GM18520 (cell line): ENCODE data around the gene FMN2.

Experiments
- ATAC-seq: cut with Tn5 transposase; IDR thresholded peaks from one replicate; pipeline ENCODE4 v1.9.1; 2021; ENCODE audit not compliant: unreplicated experiment

The FMN2 gene

DNA sequence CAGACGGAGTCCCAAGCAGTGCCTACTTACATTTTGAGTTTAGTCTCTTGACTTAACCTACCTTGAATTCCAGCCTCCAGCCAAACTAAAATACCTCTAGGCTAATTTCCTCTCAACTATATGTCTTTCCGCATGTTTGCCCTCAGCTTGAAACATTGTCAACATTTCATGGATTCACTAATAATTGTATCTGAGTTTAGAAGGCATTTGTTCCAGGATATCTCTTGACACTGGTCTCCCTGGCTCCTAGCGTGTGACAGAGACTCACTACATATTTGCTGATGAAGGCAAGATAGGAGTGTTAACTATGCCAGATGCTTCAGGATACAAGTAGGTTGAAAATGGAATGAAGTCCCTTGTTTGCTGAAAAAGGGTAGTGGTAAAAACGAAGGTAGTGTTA is 384.1 kb downstream of the FMN2 start:
- ATAC-seq, result no peak

DNA sequence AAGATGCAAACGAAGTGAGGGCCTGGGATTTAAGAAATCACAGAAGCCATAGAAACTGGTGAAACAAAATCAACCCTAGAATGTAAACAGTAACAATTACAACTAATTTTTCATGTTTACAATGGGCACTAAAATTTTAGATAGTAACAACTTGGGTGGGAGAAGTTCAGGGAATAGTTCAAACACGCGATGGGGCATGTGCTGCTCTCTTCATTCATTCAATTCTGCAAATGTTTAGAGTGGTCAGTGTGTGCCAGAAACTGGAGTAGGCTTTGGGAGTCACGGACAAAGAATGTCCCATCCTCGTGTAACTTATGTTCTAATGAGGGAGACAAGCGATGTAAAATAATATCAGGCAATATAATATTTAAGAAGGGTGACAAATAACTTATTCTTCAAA is 386.9 kb downstream of the FMN2 start:
- ATAC-seq, result no peak

DNA sequence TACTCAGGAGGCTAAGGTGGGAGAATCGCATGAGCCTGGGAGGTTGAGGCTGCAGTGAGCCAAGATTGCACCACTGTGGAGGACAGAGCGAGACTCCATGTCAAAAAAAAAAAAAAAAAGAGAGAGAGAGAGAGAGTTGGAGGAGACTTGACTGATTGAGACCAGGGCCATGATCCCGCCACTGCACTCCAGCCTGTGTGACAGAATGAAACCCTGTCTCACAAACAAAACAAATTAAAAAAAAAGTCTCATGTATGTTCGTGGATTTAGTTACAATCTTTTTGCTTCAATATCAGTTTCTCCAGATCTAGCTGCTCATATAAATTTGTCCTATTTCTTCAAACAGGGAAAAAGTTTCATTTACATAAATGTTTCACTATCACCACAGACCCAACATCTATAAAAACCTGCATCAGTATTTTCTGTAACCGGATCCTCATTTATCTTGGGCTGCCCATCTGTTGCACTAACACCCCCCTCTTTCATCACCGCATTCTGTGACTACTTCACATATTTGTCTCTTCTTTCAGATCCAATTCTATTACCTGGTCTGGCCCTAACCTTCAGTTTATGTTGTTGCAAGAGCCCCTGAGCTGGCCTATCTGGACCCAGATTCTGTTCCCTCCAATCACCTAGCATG is 393.2 kb downstream of the FMN2 start:
- ATAC-seq, result no peak

DNA sequence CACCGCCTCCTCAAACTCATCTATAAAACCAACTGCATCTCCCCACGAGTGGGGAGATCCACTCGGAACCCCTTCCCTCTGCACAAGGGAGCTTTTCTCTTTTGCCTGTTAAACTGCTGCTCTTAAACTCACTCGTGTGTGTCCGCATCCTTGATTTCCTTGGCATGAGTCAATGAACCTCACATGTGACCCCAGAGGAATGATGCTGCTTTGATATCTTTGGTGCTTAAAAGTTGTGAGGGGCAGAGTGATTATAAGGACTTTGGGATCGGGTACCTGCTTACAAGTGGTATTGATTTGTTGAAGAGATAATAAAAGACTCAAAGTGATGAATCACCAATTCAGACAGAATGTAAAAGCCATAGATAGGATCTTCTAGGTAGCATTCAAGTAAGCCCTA is 394.9 kb downstream of the FMN2 start:
- no peak for ATAC-seq

DNA sequence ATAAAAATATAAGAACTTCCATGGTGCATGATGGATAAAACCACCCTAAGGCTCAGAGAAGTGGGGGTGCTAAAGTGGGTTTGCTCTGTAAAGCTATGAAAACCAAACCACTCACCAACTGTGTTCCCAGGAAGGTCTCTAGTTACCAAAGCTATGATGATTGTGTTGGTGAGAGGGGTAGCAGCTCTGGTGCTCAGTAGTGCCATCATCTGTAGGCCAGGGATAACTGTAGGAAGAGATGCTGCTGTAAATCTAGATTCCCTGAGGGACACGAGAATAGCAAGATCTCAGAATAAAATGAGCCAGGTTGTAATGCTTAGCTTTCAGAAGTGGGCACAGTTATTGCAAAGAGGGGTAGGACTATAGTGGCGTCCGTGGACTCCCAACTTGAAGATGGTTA is 395.8 kb downstream of the FMN2 start:
- no peak for ATAC-seq

DNA sequence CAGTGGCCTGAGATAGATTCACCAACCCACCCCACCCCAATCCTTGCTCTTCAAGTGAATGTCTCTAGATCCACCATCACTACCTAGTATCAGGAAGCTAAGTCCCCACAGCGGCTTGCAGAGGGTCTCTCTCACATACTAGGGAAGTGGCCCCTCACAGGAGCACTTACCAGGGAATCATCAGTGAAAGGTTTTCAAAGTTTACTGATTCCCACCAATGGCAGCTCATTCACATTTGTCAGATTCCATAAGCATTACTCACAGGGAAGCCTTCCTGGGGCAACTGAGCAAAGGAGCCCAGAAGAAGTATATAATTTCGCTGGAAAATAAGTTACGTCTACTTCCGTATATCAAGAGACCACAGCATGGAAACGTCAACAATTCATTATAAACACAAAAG is 399.5 kb downstream of the FMN2 start:
- ATAC-seq, result no peak

DNA sequence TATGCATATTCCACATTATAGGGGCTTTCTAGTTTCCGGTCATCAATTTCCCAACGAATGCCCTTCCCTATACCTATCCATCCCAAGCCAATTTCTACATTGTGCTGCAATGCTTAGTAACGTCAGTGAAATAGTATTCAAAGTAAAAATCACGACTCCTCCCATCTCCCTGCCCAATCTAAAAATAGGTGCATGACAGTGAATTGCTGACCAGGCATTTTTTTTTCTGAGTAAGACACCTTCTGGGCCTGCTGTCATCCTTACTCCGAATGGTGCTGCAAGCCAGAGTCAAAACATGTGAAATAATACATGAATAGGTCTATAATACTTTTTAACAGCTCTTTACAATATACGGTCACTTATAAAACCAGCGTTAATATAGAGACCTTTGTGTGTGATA is 400.1 kb downstream of the FMN2 start:
- ATAC-seq, result no peak

DNA sequence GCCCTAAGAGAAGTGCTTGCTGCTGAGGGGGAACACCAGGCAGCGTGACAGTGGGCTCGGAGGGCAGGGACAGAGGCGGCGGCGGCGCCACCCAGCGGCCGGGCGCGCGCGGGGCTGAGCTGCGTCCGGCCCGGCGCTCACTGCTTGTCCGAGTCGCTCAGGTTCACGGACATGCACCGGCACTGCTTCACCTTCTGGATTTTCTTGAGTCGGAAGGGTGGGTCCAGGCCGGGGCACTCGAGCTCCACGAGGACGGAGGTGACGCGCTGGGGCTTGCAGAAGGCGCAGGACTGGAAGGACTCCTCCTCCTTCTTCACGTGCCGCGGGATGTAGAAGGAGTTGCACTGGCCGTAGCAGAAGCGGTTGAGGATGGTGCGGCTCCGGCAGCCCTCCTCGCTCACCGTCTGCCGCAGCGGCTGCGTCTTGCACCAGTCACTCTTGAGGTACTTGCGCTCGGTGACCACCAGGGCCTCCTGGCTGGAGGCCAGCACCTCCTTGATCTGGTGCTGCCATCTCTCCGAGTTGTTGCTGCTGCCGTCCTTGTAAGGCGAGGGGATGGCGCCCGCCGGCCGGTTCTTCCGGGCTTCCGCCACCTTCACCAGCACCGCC is 401.3 kb downstream of the FMN2 start:
- no peak for ATAC-seq

- no peak for ATAC-seq
These were observed 403.9 kb downstream of the FMN2 start for GRCh38 chr1:240495601-240496000.

- no peak for ATAC-seq
These were observed 404.7 kb downstream of the FMN2 start for GRCh38 chr1:240496356-240496755.

GRCh38 chr1:240496941-240497340 is 405.3 kb downstream of the FMN2 start:
- ATAC-seq, result no peak

DNA sequence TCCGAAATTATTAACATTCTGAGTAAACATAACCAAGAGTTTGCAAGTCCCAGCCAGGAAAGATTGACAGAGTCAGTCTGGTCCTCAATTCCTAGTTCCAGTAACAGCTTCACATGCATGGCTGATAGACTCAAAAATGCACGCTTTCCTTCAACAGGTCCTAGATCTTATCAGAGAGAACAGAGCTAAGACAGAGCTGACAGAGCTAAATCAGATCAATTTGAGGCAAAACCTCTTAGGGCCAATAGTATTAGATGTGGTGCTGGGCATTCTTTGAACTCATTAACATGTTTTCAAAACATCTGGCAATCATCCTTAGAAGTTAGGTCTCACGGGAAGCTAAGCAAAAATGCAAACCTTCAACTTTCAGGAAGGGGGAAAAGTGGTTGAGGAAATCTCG is 406.2 kb downstream of the FMN2 start:
- ATAC-seq, result no peak

DNA sequence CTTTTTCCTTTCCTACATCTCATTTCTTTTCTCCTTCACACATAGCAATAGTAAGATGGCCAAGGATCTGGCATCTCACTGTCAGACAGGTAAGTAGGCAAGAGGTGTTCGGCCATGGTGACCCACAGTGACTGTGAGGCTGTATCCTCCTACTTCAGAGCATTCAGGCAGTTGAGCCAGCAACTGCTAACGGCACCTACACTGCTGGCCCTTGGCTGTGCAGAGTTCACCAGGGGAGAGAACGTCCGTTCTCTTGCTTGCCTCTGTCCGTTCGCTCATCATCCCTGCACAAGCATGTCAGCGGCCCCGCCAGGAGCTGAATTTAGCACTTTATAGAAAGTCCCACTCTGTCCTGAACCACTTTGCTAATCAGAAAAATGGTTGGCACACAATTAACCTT is 406.7 kb downstream of the FMN2 start:
- ATAC-seq, result no peak

- no peak for ATAC-seq
These were observed 407.3 kb downstream of the FMN2 start for GRCh38 chr1:240499012-240499411.

DNA sequence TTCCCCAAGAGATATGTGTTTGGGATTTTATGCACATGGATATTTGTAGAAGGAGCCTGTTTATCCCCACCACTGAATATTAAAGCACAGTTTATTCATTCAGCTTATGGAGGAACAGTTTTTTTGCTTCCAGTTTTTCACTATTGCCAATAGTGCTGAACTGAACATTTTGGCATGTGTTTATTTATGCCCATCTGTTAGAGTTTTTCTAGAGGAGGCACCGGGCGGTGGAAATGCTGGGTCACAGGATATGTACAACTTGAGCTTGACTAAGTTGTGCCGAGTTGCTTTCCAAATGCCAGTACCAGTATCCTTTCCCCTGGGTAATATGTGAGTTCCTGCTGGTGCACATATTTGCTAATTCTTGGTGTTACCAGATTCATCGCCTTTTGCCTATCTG is 409.0 kb downstream of the FMN2 start:
- ATAC-seq, result no peak

DNA sequence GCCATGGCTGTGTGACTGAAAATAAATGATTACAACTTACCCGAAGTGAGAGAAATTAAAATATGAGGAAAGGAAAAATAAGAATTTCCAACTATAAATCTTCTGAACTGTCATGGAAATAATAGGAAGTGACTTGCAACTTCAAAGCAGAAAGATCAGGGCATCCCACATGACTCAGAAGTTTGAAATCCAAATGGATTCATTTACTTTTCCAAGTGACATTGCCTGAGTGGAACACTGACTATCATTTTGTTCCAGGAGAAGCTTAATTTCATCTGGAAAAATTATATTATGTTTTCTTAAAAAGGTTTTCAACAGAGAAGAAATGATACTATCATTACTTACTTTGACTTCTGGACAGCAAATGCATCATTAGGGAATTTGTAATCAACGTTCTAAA is 409.4 kb downstream of the FMN2 start:
- ATAC-seq, result no peak

- ATAC-seq, result no peak
These were observed 411.4 kb downstream of the FMN2 start for GRCh38 chr1:240503036-240503435.

DNA sequence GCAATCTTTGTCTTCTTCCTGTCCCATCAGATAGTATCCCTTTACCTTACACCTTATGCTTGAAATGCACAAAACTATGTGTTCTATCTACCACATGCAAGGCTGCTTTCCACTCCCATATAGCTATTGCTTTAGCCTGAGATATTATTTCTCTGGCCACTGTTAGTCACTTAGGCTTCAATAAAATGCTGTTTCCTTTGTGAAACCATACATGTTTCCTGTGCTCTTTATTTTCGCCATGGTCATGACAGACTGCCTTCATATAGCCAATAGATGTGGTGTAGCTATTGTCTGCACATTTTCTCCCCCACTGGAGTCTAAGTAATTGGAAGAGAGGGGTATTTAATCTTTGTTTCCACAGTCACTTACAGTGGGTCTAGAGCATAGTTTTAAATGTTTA is 411.9 kb downstream of the FMN2 start:
- no peak for ATAC-seq

- no peak for ATAC-seq
These were observed 414.5 kb downstream of the FMN2 start for GRCh38 chr1:240506176-240506575.

DNA sequence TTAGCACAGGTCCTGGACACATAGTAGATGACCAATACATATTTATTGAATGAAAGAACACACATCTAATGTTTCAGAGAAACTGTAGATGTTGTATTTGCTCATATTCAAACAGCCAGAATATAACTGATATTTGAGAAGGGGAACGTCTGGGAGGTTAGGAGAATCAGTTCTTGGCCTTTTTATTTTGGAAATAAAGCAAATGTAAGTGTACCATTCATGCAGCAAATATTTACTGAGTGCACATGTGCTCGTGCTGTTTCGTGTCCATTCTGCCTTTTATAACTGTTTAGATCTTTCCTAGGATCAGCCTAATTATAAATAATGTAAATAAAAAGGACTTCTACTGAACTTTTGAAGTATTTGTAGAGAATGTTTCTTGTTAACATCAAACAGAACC is 416.5 kb downstream of the FMN2 start:
- no peak for ATAC-seq

GRCh38 chr1:240508950-240509349 is 417.3 kb downstream of the FMN2 start:
- ATAC-seq, result no peak

- no peak for ATAC-seq
These were observed 420.1 kb downstream of the FMN2 start for GRCh38 chr1:240511789-240512188.

GRCh38 chr1:240515505-240515904 is 423.8 kb downstream of the FMN2 start:
- no peak for ATAC-seq
